ENCODE measurements around the gene EIF4G1.
A peak's percentile ranks its signal among the peaks of the same experiment; 100 is the strongest.
"Not testable (repeated sequence)": the region's sequence is repeated elsewhere in the genome, so short reads cannot be mapped to it uniquely, and the experiment has no call there.

Gene EIF4G1

GRCh38 chr3:184314363-184314699, at the start of gene EIF4G1:
EIF4G1 (plus strand) TSS chr3:184314606; CDS start chr3:184315797, 1,191 bp downstream.
- DNase-seq (ENCODE audit: low spot score) = peak; percentile 96

GRCh38 chr3:184267249-184267648, 47.2 kb upstream of the EIF4G1 start:
- not testable (repeated sequence) for DNase-seq (ENCODE audit: low spot score)

- DNase-seq (ENCODE audit: low spot score) = no peak
These were observed 42.1 kb upstream of the EIF4G1 start for GRCh38 chr3:184272269-184272668.

GRCh38 chr3:184275381-184275701, 39.1 kb upstream of the EIF4G1 start:
- DNase-seq (ENCODE audit: low spot score) = no peak

- DNase-seq (ENCODE audit: low spot score) = no peak
These were observed 38.2 kb upstream of the EIF4G1 start, which contains the start of gene ECE2 for GRCh38 chr3:184275961-184276910. ECE2 (plus strand) TSS chr3:184276022; CDS start chr3:184276154, 132 bp downstream.

GRCh38 chr3:184277366-184277765, 37.0 kb upstream of the EIF4G1 start:
- no peak for DNase-seq (ENCODE audit: low spot score)

GRCh38 chr3:184282941-184283340, 31.5 kb upstream of the EIF4G1 start:
- no peak for DNase-seq (ENCODE audit: low spot score)

GRCh38 chr3:184283681-184284080, 30.7 kb upstream of the EIF4G1 start:
- DNase-seq (ENCODE audit: low spot score) = no peak

GRCh38 chr3:184284696-184285095, 29.7 kb upstream of the EIF4G1 start:
- DNase-seq (ENCODE audit: low spot score) = peak; percentile 70

- peak; percentile 60 for DNase-seq (ENCODE audit: low spot score)
These were observed 24.9 kb upstream of the EIF4G1 start for GRCh38 chr3:184289426-184289938.

- DNase-seq (ENCODE audit: low spot score) = no peak
These were observed 24.1 kb upstream of the EIF4G1 start for GRCh38 chr3:184290331-184290730.

- DNase-seq (ENCODE audit: low spot score) = no peak
These were observed 23.2 kb upstream of the EIF4G1 start for GRCh38 chr3:184291044-184291737.

GRCh38 chr3:184291738-184292445, 22.5 kb upstream of the EIF4G1 start:
- DNase-seq (ENCODE audit: low spot score) = no peak

- no peak for DNase-seq (ENCODE audit: low spot score)
These were observed 18.6 kb upstream of the EIF4G1 start for GRCh38 chr3:184295771-184296170.

GRCh38 chr3:184296616-184297015, 17.8 kb upstream of the EIF4G1 start:
- no peak for DNase-seq (ENCODE audit: low spot score)

- peak; percentile 97 for DNase-seq (ENCODE audit: low spot score)
These were observed 15.5 kb upstream of the EIF4G1 start, which contains the start of gene PSMD2 for GRCh38 chr3:184298759-184299487. PSMD2 (plus strand) TSS chr3:184299241; CDS start chr3:184299267, 26 bp downstream.

- DNase-seq (ENCODE audit: low spot score) = peak; percentile 56
These were observed 14.7 kb upstream of the EIF4G1 start for GRCh38 chr3:184299488-184300377.

GRCh38 chr3:184300378-184300720, 14.1 kb upstream of the EIF4G1 start:
- peak; percentile 88 for DNase-seq (ENCODE audit: low spot score)

GRCh38 chr3:184305577-184305976, 8.8 kb upstream of the EIF4G1 start:
- no peak for DNase-seq (ENCODE audit: low spot score)

- DNase-seq (ENCODE audit: low spot score) = no peak
These were observed 7.9 kb upstream of the EIF4G1 start for GRCh38 chr3:184306341-184306972.

Data from kidney tubule cell (primary cell).